ENCODE data around the gene KCNK2.
"Not testable (repeated sequence)": the region's sequence is repeated elsewhere in the genome, so short reads cannot be mapped to it uniquely, and the experiment has no call there.

Gene KCNK2

DNA sequence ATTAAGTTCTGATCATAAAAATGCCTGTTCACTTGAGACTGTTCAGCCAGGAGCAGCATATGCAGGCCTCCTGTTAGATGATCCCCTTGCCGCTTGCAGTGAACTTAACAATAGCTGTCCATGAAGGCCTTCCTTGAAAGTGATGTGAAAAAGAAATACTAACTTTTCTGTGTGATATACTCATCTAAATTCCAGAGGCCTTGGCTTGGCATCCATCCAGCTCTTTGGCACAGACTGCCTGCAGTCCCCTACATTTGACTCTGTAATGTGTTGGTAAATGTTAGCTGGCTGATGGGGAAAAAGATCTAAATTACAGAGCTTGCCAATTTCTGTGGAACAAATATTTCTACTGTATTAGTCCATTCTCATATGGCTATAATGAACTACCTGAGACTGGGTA lies 73.7 kb downstream of the KCNK2 start:
- no peak for DNase-seq (ENCODE audit: low spot score)

GRCh38 chr1:215160351-215160750 lies 77.8 kb downstream of the KCNK2 start:
- DNase-seq (ENCODE audit: low spot score), result no peak

- not testable (repeated sequence) for DNase-seq (ENCODE audit: low spot score)
These were observed 80.6 kb downstream of the KCNK2 start for GRCh38 chr1:215163144-215163543.

DNA sequence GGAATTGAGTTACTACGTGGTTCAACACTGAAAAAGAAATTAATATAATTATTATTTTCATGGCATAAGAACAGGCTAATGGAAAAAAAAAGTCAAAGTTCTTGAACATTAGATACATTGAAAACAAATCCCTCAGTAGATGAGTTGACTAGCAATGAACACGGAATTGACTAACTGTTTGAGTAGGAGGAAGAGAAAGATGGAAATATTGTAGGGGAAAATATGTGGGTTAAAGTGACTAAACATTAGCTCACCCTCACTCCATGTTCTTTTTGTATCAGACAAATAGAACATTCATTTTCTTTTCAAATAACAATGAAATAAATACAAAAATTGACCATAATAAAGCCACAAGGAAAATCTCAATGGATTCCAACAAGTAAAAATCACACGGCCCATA lies 84.3 kb downstream of the KCNK2 start:
- DNase-seq (ENCODE audit: low spot score), result no peak

DNA sequence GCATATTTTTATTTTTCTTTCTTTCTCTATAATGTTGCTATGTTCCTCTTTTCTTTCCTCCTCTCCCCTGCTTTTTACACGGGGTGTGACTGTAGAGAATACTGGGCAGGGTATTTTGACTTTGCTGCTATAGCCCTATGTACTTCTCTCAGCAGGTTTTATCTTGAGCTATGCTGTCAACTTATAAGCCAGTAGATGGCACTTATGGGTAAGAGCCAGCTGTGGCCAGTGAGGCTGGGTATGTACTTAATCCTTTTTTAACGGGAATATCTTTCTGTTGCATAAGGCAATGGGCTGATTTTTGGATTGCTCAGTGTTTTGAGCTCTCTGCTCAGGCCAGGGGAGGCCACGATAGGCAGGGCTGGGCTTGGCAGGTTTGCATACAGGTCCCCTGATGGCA lies 99.0 kb downstream of the KCNK2 start:
- DNase-seq (ENCODE audit: low spot score), result peak; percentile 7

DNA sequence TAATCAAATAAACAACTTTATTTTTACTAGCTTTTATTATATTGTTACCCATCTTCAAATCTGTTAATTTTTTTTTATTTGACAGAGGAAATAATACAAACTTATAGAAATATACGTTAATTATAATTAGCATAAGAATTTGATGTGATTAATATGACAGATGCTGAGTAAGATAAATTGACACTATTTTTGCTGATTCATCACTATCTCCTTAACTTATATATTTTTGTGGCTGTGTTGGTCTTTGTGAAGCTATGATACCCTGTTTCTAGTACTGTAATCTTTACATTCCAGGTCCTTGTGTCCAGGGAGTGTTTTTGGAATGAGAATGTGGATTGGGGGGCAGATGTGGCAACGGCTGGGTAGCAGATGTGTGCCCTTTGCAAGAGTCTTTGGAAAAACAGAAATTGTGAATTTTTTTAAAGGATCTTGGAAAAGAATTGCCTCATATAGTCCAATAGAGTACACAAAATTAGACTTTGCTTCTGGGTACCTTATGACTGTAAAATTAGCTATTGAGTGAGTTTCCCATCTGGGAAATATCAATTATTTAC lies 102.6 kb downstream of the KCNK2 start:
- no peak for DNase-seq (ENCODE audit: low spot score)

DNA sequence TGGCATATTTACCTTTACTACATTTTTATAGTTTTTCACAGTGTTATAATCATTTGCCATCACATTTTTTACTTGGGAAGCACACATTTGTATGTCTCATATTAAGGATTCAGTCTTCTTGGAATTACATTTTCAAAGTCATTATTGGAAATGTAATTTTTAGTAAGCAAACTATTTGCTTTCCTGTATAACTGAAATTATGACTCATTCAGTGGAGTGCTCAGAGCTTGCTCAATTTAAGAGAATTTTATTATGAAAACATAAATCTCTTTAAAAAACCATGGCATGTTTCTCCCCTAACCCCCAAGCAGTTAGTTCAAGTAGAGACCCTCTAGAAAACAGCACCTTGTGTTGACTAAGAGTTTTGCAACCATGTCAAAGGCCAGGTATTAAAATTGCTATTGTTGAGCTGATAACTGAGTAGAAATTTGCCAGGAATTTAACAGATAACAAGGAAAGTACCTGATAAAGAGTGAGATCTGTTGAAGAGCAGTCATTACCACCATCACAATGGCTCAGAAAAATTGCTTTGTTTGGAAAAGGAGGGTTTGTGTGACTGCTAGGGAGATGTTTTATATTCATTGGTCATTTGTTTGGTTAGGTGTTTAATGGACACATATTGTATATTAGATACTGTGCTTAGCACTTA lies 105.9 kb downstream of the KCNK2 start:
- DNase-seq (ENCODE audit: low spot score), result no peak

- no peak for DNase-seq (ENCODE audit: low spot score)
These were observed 109.8 kb downstream of the KCNK2 start for GRCh38 chr1:215192306-215192705.

DNA sequence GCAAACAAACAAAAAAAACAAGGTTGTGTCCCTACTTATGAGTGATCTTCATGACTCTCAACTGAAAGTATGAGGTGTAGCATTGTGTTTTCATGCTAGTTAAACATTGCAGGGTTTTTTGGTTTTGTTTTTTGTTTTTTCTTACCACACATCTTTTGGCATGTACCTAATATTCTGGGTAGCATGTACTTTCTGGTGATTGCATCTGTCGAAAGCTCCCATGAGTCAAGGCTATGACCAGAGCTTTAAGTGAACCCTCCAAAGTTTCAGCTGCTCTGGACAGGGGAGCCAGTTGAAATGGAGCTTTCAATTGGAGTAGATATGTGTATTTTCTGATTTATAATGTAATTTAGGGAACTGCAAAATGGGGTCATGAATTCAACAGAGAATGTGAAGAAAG lies 115.5 kb downstream of the KCNK2 start:
- no peak for DNase-seq (ENCODE audit: low spot score)

- DNase-seq (ENCODE audit: low spot score), result no peak
These were observed 117.6 kb downstream of the KCNK2 start for GRCh38 chr1:215200121-215200520.

GRCh38 chr1:215201283-215201682 lies 118.7 kb downstream of the KCNK2 start:
- no peak for DNase-seq (ENCODE audit: low spot score)

- no peak for DNase-seq (ENCODE audit: low spot score)
These were observed 120.3 kb downstream of the KCNK2 start for GRCh38 chr1:215202868-215203267.

- no peak for DNase-seq (ENCODE audit: low spot score)
These were observed 127.6 kb downstream of the KCNK2 start for GRCh38 chr1:215210167-215210566.

- DNase-seq (ENCODE audit: low spot score), result no peak
These were observed 133.3 kb downstream of the KCNK2 start for GRCh38 chr1:215215846-215216245.

DNA sequence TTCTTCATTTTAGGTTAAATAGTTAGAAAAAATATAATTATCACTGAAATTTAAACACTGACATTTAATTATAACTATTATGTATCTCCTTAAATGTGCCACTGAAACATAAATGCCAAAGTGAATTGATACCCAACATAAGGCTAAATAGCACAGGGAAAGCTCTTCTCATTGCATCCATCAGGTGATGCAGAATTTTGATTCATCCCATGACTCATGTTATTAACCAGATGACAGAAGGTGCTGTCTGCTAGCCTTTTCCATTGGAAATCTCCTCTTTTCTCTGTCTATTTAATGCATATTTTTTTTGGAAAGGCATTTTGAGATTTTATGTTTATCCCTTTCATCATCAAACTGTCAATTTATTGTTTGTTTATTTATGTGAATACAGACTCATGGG lies 136.8 kb downstream of the KCNK2 start:
- DNase-seq (ENCODE audit: low spot score), result no peak

DNA sequence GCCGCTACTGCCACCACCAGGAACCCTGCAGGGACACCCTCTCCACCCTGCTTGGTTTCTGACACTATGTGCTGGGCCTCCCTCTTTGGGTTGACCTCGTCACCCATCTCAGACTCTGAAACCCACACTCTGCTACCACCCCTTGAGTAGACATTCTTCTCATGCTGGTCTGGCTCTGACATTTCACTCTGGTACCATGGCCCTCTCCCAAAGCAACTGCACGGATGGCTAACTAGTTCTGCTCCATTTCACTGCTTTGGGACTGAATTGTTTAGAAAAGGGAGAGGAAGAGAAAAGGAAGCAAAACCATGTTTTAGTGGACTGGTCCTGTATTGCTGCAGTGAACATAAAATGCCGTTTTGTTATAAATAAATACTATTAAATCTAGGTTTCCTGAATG lies 137.8 kb downstream of the KCNK2 start:
- no peak for DNase-seq (ENCODE audit: low spot score)

DNA sequence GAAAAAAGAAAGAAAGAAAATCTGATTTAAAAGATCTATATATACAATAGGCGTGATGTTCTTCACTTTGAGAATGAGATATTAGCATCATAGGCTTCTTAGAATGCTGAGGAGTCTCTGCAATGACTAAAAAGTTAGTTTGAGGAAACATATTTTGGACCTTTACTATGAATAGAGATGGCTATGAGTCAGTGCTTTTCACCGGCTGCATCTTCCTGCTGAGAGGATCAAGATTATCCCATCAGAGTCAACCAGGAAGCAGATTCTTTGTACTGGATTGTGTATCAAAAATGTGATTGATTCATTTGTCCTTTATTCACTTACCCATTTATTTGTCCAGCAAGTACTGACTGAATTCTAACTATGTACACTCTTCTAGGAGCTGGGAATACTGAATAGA lies 144.2 kb downstream of the KCNK2 start:
- no peak for DNase-seq (ENCODE audit: low spot score)

GRCh38 chr1:215228193-215228592 lies 145.7 kb downstream of the KCNK2 start:
- DNase-seq (ENCODE audit: low spot score), result no peak

DNA sequence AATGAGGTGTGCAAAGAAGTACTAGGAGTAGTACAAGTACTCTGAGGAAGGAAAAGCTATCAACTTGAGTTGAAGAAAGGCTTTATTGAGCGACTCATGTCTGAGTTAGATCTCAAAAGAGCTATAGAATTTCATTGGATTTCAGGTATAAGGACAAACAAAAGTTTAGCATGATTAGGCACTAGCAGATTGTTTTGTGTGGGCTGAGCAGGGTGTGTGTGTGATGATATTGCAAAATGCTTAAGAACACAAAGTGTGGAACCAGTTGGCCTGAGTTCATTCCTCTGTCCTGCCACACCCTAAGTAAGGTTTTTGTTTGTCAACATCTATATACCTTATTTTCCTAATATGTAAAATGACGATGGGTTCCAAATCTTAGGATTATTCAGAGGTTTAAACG lies 158.9 kb downstream of the KCNK2 start:
- DNase-seq (ENCODE audit: low spot score), result no peak

GRCh38 chr1:215243345-215244054 lies 161.0 kb downstream of the KCNK2 start:
- no peak for DNase-seq (ENCODE audit: low spot score)

DNA sequence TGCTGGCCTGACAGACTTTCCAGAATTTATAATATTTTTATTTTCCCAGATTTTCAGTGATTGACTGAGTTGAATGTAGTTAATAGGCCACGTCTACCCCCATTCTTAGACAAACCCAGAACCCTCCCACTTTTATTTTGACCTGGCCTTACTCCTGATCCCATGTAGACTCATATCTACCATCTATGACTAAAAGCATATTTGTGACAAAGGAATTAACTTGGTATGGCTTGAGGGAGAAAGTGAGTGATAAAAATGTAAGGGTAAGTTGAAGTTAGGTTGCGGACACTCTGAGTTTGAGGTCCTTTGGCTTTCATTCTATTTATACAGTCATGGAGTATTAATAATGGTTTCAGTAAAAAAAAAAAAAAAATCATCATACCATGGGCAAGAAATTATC lies 168.4 kb downstream of the KCNK2 start:
- no peak for DNase-seq (ENCODE audit: low spot score)

DNA sequence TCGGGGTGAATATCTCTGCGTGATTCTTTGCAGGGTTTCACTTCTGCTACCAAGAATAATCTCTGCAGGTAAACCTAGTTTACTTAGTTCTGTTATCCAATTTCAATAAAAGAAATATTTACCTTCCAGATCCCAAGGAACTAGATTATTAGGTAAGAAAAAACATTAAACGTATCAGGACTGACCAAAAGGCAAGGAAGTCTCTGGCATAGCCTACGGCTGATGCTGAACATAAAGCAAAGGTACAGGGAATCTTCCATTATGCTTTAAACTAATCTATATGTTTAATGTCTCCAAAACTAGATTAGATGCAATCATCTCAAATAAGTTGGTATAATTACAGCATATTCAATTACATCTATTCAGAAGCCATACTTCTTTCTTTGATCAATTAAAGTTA lies 168.9 kb downstream of the KCNK2 start:
- no peak for DNase-seq (ENCODE audit: low spot score)

- no peak for DNase-seq (ENCODE audit: low spot score)
These were observed 169.6 kb downstream of the KCNK2 start for GRCh38 chr1:215252164-215252563.

Data from RKO (cell line).